Neural cell (in vitro differentiated cells): ENCODE measurements around the gene DYNC1LI2. TPM values are rescaled to one million over a fixed set of nuclear protein-coding genes. Genes with fewer than 3 reads are reported as not detected.

Source experiments
- H2AFZ ChIP-seq: fragments of 200-600, 300-800 bp; sonication (generic), shearing (Covaris generic); 2 replicates; pipeline ENCODE4 v1.6.0; 2014; ENCODE audit warnings: low read depth, mild to moderate bottlenecking, antibody characterized with exemption, low read length, moderate library complexity
- H3F3A ChIP-seq: fragments of 200-600 bp; shearing (Covaris generic); 2 replicates; pipeline ENCODE4 v1.6.1; 2016; ENCODE audit warnings: mild to moderate bottlenecking, moderate library complexity, mixed read lengths, antibody characterized with exemption, low read length; ENCODE audit not compliant: insufficient read depth, poor library complexity, severe bottlenecking
- H3K27ac ChIP-seq: fragments of 200-600, 300-800 bp; sonication (generic), shearing (Covaris generic); 2 replicates; pipeline ENCODE4 v1.5.1; 2014; ENCODE audit warnings: mild to moderate bottlenecking, low read length, moderate library complexity
- H3K27me3 ChIP-seq: fragments of 300-800, 200-600 bp; sonication (generic), shearing (Covaris generic); 2 replicates; pipeline ENCODE4 v1.6.0; 2014; ENCODE audit warnings: mild to moderate bottlenecking, low read depth, low read length, moderate library complexity; ENCODE audit not compliant: insufficient read depth
- H3K36me3 ChIP-seq: fragments of 300-800, 200-600 bp; sonication (generic), shearing (Covaris generic); 2 replicates; pipeline ENCODE4 v1.5.1; 2014; ENCODE audit warnings: mild to moderate bottlenecking, antibody characterized with exemption, low read length, moderate library complexity; ENCODE audit not compliant: insufficient read depth
- H3K4me2 ChIP-seq: fragments of 300-800, 200-600 bp; sonication (generic), shearing (Covaris generic); 2 replicates; pipeline ENCODE4 v1.6.0; 2014; ENCODE audit warnings: mild to moderate bottlenecking, low read length
- H3K4me3 ChIP-seq: fragments of 300-800, 200-600 bp; sonication (generic), shearing (Covaris generic); 2 replicates; pipeline ENCODE4 v1.5.1; 2014; ENCODE audit warnings: mild to moderate bottlenecking, low read length, moderate library complexity
- H3K79me2 ChIP-seq: fragments of 200-600 bp; shearing (Covaris generic); replicated peaks from 2 replicates; pipeline ENCODE4 v1.6.0; 2014; ENCODE audit warnings: mild to moderate bottlenecking, low read length, moderate library complexity; ENCODE audit not compliant: insufficient read depth
- H3K9ac ChIP-seq: fragments of 300-800, 200-600 bp; sonication (generic), shearing (Covaris generic); 2 replicates; pipeline ENCODE4 v1.6.1; 2016; ENCODE audit warnings: mild to moderate bottlenecking, low read length, mixed read lengths
- H3K9me2 ChIP-seq: fragments of 200-600 bp; shearing (Covaris generic); 2 replicates; pipeline ENCODE4 v1.6.1; 2016; ENCODE audit warnings: mild to moderate bottlenecking, low read length, mixed read lengths; ENCODE audit not compliant: insufficient read depth
- H3K9me3 ChIP-seq: fragments of 200-600, 300-800 bp; sonication (generic), shearing (Covaris generic); 2 replicates; pipeline ENCODE4 v1.6.1; 2016; ENCODE audit warnings: mild to moderate bottlenecking, mixed run types, low read length, moderate library complexity, mixed read lengths
- H4K20me1 ChIP-seq: fragments of 200-600 bp; shearing (Covaris generic); 2 replicates; pipeline ENCODE4 v1.6.1; 2016; ENCODE audit warnings: mild to moderate bottlenecking, mixed run types; ENCODE audit not compliant: insufficient read depth
- CTCF ChIP-seq: fragments of 450-650 bp; IDR thresholded peaks from 2 replicates; pipeline ENCODE4 v1.5.1; 2014; ENCODE audit warnings: antibody characterized with exemption, mild to moderate bottlenecking, moderate library complexity; ENCODE audit not compliant: poor library complexity, severe bottlenecking
- EP300 ChIP-seq: fragments of 450-650 bp; conservative IDR thresholded peaks from 2 replicates; pipeline ENCODE4 v1.6.1; 2014; ENCODE audit warnings: antibody characterized with exemption, mild to moderate bottlenecking, moderate library complexity; ENCODE audit not compliant: poor library complexity, severe bottlenecking
- EZH2 ChIP-seq: fragments of 200-600, 300-800 bp; shearing (Covaris generic), sonication (generic); IDR thresholded peaks from 2 replicates; pipeline ENCODE4 v1.6.1; 2014; ENCODE audit warnings: antibody characterized with exemption, low read length, borderline replicate concordance, mild to moderate bottlenecking; ENCODE audit not compliant: insufficient read depth, poor library complexity, severe bottlenecking
- MXI1 ChIP-seq: fragments of 450-650 bp; conservative IDR thresholded peaks from 2 replicates; pipeline ENCODE4 v1.6.1; 2014; ENCODE audit warnings: antibody characterized with exemption, mild to moderate bottlenecking; ENCODE audit not compliant: poor library complexity, severe bottlenecking
- POLR2AphosphoS5 ChIP-seq: IDR thresholded peaks from 2 replicates; pipeline ENCODE4 v1.6.1; 2012
- RAD21 ChIP-seq: fragments of 450-650 bp; conservative IDR thresholded peaks from 2 replicates; pipeline ENCODE4 v1.6.1; 2014; ENCODE audit warnings: antibody characterized with exemption, mild to moderate bottlenecking, moderate library complexity
- SMC3 ChIP-seq: fragments of 450-650 bp; conservative IDR thresholded peaks from 2 replicates; pipeline ENCODE4 v1.6.1; 2014; ENCODE audit warnings: antibody characterized with exemption, mild to moderate bottlenecking, moderate library complexity; ENCODE audit not compliant: poor library complexity
- TAF1 ChIP-seq: IDR thresholded peaks from 2 replicates; pipeline ENCODE4 v1.6.1; 2012; ENCODE audit warnings: low read depth
- polyA plus RNA-seq: library from polyadenylated mRNA; depleted of rRNA; stranded (reverse); fragments of >200 nt; gene quantifications from 2 replicates; pipeline ENCODE4 v1.2.3, GENCODE V29; 2014
- TF ChIP-seq, protein P1 (sequence below): IDR thresholded peaks from 2 replicates; pipeline ENCODE4 v1.6.1; 2012; ENCODE audit warnings: borderline replicate concordance

The DYNC1LI2 gene
- polyA plus RNA-seq, 1 donor from 2014 or later, result 249 TPM

DNA sequence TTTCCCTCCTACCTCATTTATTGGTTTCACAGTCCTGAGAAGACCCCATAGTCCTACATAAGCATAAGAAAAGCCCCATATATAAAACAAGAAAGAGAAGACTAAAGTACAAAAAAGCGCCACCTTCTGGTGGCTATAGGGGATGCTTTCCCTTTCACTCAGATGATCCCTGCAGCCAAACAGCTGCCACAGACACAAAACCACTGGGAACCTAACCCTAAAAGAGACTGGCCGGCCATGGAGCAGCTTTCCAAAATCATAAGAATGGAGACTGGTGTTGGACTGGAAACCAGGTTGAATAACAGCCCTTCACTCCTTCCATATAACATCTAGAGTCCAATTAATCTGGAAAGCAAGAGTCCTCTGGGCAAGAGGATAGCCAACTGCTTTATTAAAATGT lies 11.4 kb downstream of the DYNC1LI2 start:
- no peak overlapping the region for H3K4me3 ChIP-seq
- TF ChIP-seq CTCF (peak; percentile 60), SMC3 (no peak), RAD21 (peak; percentile 34), TAF1 (no peak), MXI1 (no peak), EZH2 (no peak), POLR2AphosphoS5 (no peak), EP300 (no peak)
- TF ChIP-seq, protein P1, sequence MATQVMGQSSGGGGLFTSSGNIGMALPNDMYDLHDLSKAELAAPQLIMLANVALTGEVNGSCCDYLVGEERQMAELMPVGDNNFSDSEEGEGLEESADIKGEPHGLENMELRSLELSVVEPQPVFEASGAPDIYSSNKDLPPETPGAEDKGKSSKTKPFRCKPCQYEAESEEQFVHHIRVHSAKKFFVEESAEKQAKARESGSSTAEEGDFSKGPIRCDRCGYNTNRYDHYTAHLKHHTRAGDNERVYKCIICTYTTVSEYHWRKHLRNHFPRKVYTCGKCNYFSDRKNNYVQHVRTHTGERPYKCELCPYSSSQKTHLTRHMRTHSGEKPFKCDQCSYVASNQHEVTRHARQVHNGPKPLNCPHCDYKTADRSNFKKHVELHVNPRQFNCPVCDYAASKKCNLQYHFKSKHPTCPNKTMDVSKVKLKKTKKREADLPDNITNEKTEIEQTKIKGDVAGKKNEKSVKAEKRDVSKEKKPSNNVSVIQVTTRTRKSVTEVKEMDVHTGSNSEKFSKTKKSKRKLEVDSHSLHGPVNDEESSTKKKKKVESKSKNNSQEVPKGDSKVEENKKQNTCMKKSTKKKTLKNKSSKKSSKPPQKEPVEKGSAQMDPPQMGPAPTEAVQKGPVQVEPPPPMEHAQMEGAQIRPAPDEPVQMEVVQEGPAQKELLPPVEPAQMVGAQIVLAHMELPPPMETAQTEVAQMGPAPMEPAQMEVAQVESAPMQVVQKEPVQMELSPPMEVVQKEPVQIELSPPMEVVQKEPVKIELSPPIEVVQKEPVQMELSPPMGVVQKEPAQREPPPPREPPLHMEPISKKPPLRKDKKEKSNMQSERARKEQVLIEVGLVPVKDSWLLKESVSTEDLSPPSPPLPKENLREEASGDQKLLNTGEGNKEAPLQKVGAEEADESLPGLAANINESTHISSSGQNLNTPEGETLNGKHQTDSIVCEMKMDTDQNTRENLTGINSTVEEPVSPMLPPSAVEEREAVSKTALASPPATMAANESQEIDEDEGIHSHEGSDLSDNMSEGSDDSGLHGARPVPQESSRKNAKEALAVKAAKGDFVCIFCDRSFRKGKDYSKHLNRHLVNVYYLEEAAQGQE, result no peak
- H3K36me3 ChIP-seq, result peaks cover 4% of the 10 kb centered on the region
- H2AFZ ChIP-seq, result no peak overlapping the region
- H3K4me2 ChIP-seq, result no peak overlapping the region
- H3K9me2 ChIP-seq, result no peaks in the 10 kb centered on the region
- no peaks in the 10 kb centered on the region for H3K27me3 ChIP-seq
- no peak overlapping the region for H3K27ac ChIP-seq
- peaks cover 14% of the 10 kb centered on the region for H4K20me1 ChIP-seq
- no peaks in the 10 kb centered on the region for H3F3A ChIP-seq
- peaks cover 39% of the 10 kb centered on the region for H3K79me2 ChIP-seq
- no peak overlapping the region for H3K9ac ChIP-seq
- H3K9me3 ChIP-seq, result no peaks in the 10 kb centered on the region

GRCh38 chr16:66735891-66736290 lies 15.5 kb downstream of the DYNC1LI2 start:
- no peak for TF ChIP-seq CTCF
- Histone ChIP-seq H3F3A (no peaks in the 10 kb centered on the region), H3K36me3 (peaks cover 7% of the 10 kb centered on the region), H3K4me3 (no peak overlapping the region), H3K9ac (no peak overlapping the region), H3K9me3 (no peaks in the 10 kb centered on the region), H3K27me3 (no peaks in the 10 kb centered on the region), H4K20me1 (peaks cover 11% of the 10 kb centered on the region), H3K9me2 (no peaks in the 10 kb centered on the region), H2AFZ (no peak overlapping the region), H3K27ac (no peak overlapping the region), H3K4me2 (no peak overlapping the region), H3K79me2 (peaks cover 20% of the 10 kb centered on the region)
